Eye (tissue), 1 donor: ENCODE measurements around the gene PI4KA.
"Not testable (repeated sequence)": the region's sequence is repeated elsewhere in the genome, so short reads cannot be mapped to it uniquely, and the experiment has no call there.

Source experiments
- DNase-seq: peaks from one replicate; pipeline ENCODE4 v3.0.0-alpha.2; 2015

The PI4KA gene

DNA sequence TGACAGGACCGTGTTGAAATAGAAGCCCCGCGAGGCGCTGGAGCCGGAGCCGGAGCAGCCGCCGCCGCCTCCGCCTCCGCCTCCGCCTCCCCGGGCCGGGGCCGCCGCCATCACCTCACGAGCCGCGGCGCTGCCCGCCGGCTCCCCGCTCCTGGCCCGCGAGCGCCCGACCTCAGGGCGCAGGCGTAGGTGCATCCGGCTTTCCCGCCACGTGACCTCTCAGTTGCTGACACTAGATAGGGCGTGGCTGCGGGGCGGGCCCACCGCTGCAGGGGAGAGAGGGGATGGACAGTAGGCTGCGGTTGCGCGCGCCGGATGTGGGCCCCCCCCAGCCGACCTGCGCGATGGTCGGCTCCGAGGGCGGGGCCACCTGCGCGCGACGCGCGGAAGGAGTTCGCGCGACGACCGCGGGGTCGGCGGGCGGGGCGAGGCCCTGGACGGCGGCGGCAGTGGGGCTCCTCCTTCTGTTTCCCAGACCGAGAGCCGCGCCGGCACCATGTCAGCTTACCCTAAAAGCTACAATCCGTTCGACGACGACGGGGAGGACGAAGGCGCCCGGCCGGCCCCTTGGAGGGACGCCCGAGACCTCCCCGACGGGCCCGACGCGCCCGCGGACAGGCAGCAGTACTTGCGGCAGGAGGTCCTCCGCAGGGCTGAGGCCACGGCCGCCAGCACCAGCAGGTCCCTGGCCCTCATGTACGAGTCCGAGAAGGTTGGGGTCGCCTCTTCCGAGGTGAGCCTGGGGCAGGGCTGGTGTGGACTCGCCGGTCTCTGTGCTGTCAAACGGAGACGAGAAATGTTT, at the start of gene PI4KA, which contains the start of gene SNAP29:
Gene PI4KA (minus strand): TSS at position 197 of the 802 bp plus-strand sequence. CDS start 86 bp downstream, at position 111.
Gene SNAP29 (plus strand): TSS at position 393 of the 802 bp plus-strand sequence. CDS start 104 bp downstream, at position 497.
- peak; percentile 99 for DNase-seq

DNA sequence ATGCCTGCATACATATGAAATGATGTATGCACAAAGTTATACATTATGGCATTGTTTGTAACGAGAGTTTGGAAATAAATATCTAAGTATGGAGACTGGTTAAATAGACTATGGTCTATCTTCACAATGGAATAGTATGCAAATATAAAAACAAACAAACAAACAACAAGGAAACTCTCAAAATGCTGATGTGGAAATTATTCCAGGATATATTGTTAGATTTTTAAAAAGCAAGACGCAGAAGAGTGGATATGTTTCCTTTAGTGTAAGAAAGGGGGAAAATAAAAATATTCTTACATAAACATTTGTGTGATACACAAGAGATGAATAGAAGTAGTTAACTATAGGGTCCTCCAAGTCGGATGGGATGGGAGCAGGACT, 47.8 kb upstream of the PI4KA start:
- no peak for DNase-seq

- DNase-seq: no peak
These were observed 47.1 kb upstream of the PI4KA start for GRCh38 chr22:20905415-20906386.

GRCh38 chr22:20904980-20905355, 46.4 kb upstream of the PI4KA start:
- DNase-seq: no peak

- no peak for DNase-seq
These were observed 45.7 kb upstream of the PI4KA start for GRCh38 chr22:20904008-20904979.

DNA sequence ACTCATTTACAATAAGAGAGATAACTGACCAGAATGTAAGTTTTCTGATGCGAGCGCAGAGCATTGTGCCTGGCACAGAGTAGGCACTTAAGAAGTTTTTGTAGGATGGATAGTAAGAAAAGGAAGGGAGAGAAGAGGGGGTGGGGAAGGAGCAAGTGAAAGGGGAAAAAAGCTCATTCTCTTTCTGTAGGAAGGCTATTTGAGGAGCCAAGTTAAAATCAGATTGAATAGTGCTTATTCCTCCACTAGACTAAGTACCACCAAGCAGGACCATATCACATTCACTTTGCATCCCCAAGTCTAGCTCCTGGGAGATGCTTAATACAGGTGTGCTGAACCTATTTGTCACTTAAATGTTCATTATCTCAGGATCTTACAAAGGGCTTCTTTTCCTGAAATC, 44.5 kb upstream of the PI4KA start:
- no peak for DNase-seq

GRCh38 chr22:20901093-20902033, 42.8 kb upstream of the PI4KA start:
- DNase-seq: not testable (repeated sequence)

GRCh38 chr22:20899827-20900423, 41.3 kb upstream of the PI4KA start:
- DNase-seq: no peak

- DNase-seq: not testable (repeated sequence)
These were observed 39.1 kb upstream of the PI4KA start for GRCh38 chr22:20897737-20898136.

GRCh38 chr22:20890975-20891374, 32.4 kb upstream of the PI4KA start:
- DNase-seq: no peak

GRCh38 chr22:20889904-20890540, 31.4 kb upstream of the PI4KA start:
- no peak for DNase-seq

- DNase-seq: no peak
These were observed 30.6 kb upstream of the PI4KA start for GRCh38 chr22:20889025-20889704.

DNA sequence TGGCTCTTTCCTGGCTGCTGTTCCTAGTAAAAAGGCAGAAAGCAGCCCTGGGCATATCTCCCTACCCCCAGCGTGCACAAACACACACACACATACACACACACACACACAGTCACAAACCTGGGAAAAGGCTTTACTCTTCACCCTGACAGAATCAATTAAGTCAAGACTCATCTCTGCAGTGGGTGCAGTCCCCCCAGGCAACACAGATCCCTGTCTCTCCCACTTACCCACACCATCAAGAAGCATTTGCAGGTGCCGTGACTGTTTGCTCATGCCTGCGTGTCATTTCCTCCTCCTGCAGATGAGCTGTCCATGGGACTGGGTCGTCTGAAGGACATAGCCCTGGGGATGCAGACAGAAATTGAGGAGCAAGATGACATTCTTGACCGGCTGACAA, 28.8 kb upstream of the PI4KA start:
- DNase-seq: peak; percentile 56

GRCh38 chr22:20885557-20886323, 27.1 kb upstream of the PI4KA start:
- DNase-seq: peak; percentile 85

GRCh38 chr22:20885017-20885556, 26.5 kb upstream of the PI4KA start:
- DNase-seq: no peak

GRCh38 chr22:20884454-20884853, 25.8 kb upstream of the PI4KA start:
- no peak for DNase-seq

DNA sequence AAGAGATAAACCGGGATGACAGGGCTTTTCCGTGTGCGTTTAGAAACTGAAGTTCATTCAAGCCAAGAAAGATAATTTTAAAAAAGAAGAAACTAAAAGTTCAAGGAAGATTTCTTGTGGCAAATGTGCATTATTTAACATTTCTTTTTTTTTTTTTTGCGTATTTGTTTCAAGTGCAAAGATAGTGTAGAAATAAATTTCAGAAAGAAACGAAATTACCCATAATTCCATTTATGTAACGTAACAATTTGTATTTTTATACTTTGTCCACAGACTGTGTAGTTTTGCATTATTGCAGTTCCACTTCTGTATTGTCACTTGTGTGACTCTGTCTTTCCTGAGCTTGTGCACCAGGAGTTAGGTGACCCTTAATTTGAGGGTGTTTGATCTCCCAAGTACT, 24.2 kb upstream of the PI4KA start:
- DNase-seq: no peak
